A549 (cell line): Measurements from ENCODE around the gene LDLRAD3. TPM values are rescaled to one million over a fixed set of nuclear protein-coding genes. Genes with fewer than 3 reads are reported as not detected.

Experiments
- ATAC-seq, 2 experiments: fragments of 200-7000 bp in 1 of 2; fragments of >200 bp in 1 of 2; cut with Nextera tagmentation in 1 of 2; cut with Tn5 transposase in 1 of 2; 3 replicates each; pipeline versions ENCODE4 v1.8.0 to v1.9.1; 2018 to 2020; ENCODE audit warnings: mild to moderate bottlenecking in 1 of 2, moderate library complexity in 1 of 2
- CTCF ChIA-PET: fragments of 300-600 bp; sonication (Branson Sonifier 250); formaldehyde crosslinking; extraction: SDS; loops from one replicate; lab custom pipeline; 2021; ENCODE audit warnings: antibody characterized with exemption, inconsistent platforms; lab: Yijun Ruan, JAX
- POLR2A ChIA-PET: fragments of 350-600 bp; formaldehyde crosslinking; extraction: SDS; loops from one replicate; lab custom pipeline; 2021; ENCODE audit warnings: antibody characterized with exemption, inconsistent platforms; lab: Yijun Ruan, JAX
- DNase-seq, 2 experiments: peaks; one replicate each; pipeline versions ENCODE4 v3.0.0 to v3.0.0-alpha.2; 2011 to 2016; ENCODE audit warnings: low read depth in 1 of 2, low spot score in 1 of 2
- FAIRE-seq: peaks from 2 replicates; lab custom pipeline; 2011; peaks lifted over from hg19 to GRCh38; lab: Jason Lieb, UNC
- H3K27ac ChIP-seq, 2 experiments: fragments of >200 bp; sonication (Bioruptor Twin); formaldehyde crosslinking; 3 replicates each; pipeline ENCODE4 v1.5.1; 2016 to 2017
- H3K4me1 ChIP-seq: fragments of >200 bp; sonication (Bioruptor Twin); formaldehyde crosslinking; 3 replicates; pipeline ENCODE4 v1.6.1; 2016
- H3K4me2 ChIP-seq: fragments of >200 bp; sonication (Bioruptor Twin); formaldehyde crosslinking; 3 replicates; pipeline ENCODE4 v1.6.1; 2016
- H3K4me3 ChIP-seq: fragments of >200 bp; sonication (Bioruptor Twin); formaldehyde crosslinking; 3 replicates; pipeline ENCODE4 v1.5.1; 2016
- H3K9me3 ChIP-seq: fragments of >200 bp; sonication (Bioruptor Twin); formaldehyde crosslinking; 3 replicates; pipeline ENCODE4 v1.6.1; 2016
- BHLHE40 ChIP-seq: IDR thresholded peaks from 2 replicates; pipeline ENCODE4 v1.6.1; 2012; ENCODE audit warnings: low read depth, low read length, inconsistent platforms
- CBX8 ChIP-seq: fragments of 200-600 bp; sonication (generic); IDR thresholded peaks from 2 replicates; pipeline ENCODE4 v1.6.1; 2016
- CHD2 ChIP-seq: fragments of 150-350 bp; IDR thresholded peaks from 2 replicates; pipeline ENCODE4 v1.6.1; 2014; ENCODE audit warnings: low read length; ENCODE audit not compliant: partially characterized antibody
- EHMT2 ChIP-seq: fragments of 200-600 bp; sonication (generic); IDR thresholded peaks from 2 replicates; pipeline ENCODE4 v1.6.1; 2016; ENCODE audit warnings: antibody characterized with exemption, low read depth, mild to moderate bottlenecking, moderate library complexity
- EP300 ChIP-seq, 2 experiments: fragments of >200 bp; sonication (Bioruptor Twin); formaldehyde crosslinking; IDR thresholded peaks; 2 replicates in 1 of 2; 3 replicates in 1 of 2; pipeline ENCODE4 v1.6.1; 2016 to 2017
- FOSB ChIP-seq: fragments of 250-450 bp; sonication (Bioruptor Pico); IDR thresholded peaks from 2 replicates; pipeline ENCODE4 v1.5.0; 2020; ENCODE audit warnings: mild to moderate bottlenecking, moderate library complexity
- FOSL2 ChIP-seq, 2 experiments: fragments of 450-650 bp in 1 of 2; fragments of >200 bp in 1 of 2; sonication (Bioruptor Twin) in 1 of 2; formaldehyde crosslinking; IDR thresholded peaks; 2 replicates each; pipeline versions ENCODE4 v1.5.0 to v1.6.1; 2016 to 2020; ENCODE audit warnings: mild to moderate bottlenecking in 1 of 2, moderate library complexity in 1 of 2
- FOXS1 ChIP-seq: fragments of 250-450 bp; sonication (Bioruptor Pico); IDR thresholded peaks from 2 replicates; pipeline ENCODE4 v1.5.0; 2020; ENCODE audit warnings: mild to moderate bottlenecking, moderate library complexity
- GATA3 ChIP-seq: IDR thresholded peaks from 2 replicates; pipeline ENCODE4 v1.6.1; 2012; ENCODE audit warnings: borderline replicate concordance
- HDAC2 ChIP-seq: fragments of 200-600 bp; sonication (generic); IDR thresholded peaks from 2 replicates; pipeline ENCODE4 v1.6.1; 2016
- HOXB13 ChIP-seq: fragments of 250-450 bp; sonication (Bioruptor Pico); IDR thresholded peaks from 2 replicates; pipeline ENCODE4 v1.5.0; 2020; ENCODE audit warnings: low read depth, mild to moderate bottlenecking, moderate library complexity
- HOXB5 ChIP-seq: fragments of 250-450 bp; sonication (Bioruptor Pico); IDR thresholded peaks from 2 replicates; pipeline ENCODE4 v1.5.0; 2020; ENCODE audit warnings: mild to moderate bottlenecking, moderate library complexity
- JUN ChIP-seq, 2 experiments: fragments of >200 bp; sonication (Bioruptor Twin); formaldehyde crosslinking; IDR thresholded peaks; 2 replicates in 1 of 2; 3 replicates in 1 of 2; pipeline ENCODE4 v1.6.1; 2016 to 2017
- KDM1A ChIP-seq: fragments of 200-600 bp; sonication (generic); IDR thresholded peaks from 2 replicates; pipeline ENCODE4 v1.6.1; 2016; ENCODE audit warnings: low read depth, mild to moderate bottlenecking
- MAZ ChIP-seq: fragments of 150-350 bp; IDR thresholded peaks from 2 replicates; pipeline ENCODE4 v1.6.1; 2014; ENCODE audit warnings: antibody characterized with exemption, low read depth, low read length, borderline replicate concordance
- NFE2L2 ChIP-seq: fragments of 150-350 bp; conservative IDR thresholded peaks from 2 replicates; pipeline ENCODE4 v1.6.1; 2014; ENCODE audit warnings: low read length
- NPAS2 ChIP-seq: fragments of 250-450 bp; sonication (Bioruptor Pico); IDR thresholded peaks from 2 replicates; pipeline ENCODE4 v1.8.0; 2022; ENCODE audit warnings: mild to moderate bottlenecking, moderate library complexity, borderline replicate concordance
- PHF8 ChIP-seq: fragments of 200-600 bp; sonication (generic); IDR thresholded peaks from 2 replicates; pipeline ENCODE4 v1.6.1; 2016; ENCODE audit warnings: low read depth, mild to moderate bottlenecking, antibody characterized with exemption, moderate library complexity, borderline replicate concordance
- POLR2AphosphoS2 ChIP-seq: conservative IDR thresholded peaks from 2 replicates; pipeline ENCODE4 v1.6.1; 2012; ENCODE audit warnings: low read length, improper control_type of control experiment, inconsistent platforms
- RCOR1 ChIP-seq: fragments of 150-350 bp; IDR thresholded peaks from 2 replicates; pipeline ENCODE4 v1.6.1; 2014; ENCODE audit warnings: antibody characterized with exemption, low read length, low read depth
- RFX5 ChIP-seq: fragments of 450-650 bp; IDR thresholded peaks from 2 replicates; pipeline ENCODE4 v1.7.1; 2014; ENCODE audit warnings: antibody characterized with exemption, mild to moderate bottlenecking, moderate library complexity
- RNF2 ChIP-seq: fragments of 200-600 bp; sonication (generic); IDR thresholded peaks from 2 replicates; pipeline ENCODE4 v1.6.1; 2016; ENCODE audit warnings: low read depth, mild to moderate bottlenecking, antibody characterized with exemption, moderate library complexity, borderline replicate concordance
- SMC3 ChIP-seq: fragments of >200 bp; sonication (Bioruptor Twin); formaldehyde crosslinking; IDR thresholded peaks from 3 replicates; pipeline ENCODE4 v1.6.1; 2018; ENCODE audit warnings: inconsistent platforms
- TFCP2L1 ChIP-seq: fragments of 250-450 bp; sonication (Bioruptor Pico); IDR thresholded peaks from 2 replicates; pipeline ENCODE4 v1.5.0; 2021; ENCODE audit warnings: mild to moderate bottlenecking
- TP53 ChIP-seq: fragments of 250-450 bp; sonication (Bioruptor Pico); IDR thresholded peaks from 2 replicates; pipeline ENCODE4 v1.5.0; 2021; ENCODE audit warnings: mild to moderate bottlenecking, moderate library complexity
- ZFP36 ChIP-seq: fragments of 450-650 bp; IDR thresholded peaks from 2 replicates; pipeline ENCODE4 v1.6.1; 2014; ENCODE audit warnings: borderline replicate concordance; ENCODE audit not compliant: partially characterized antibody
- ZSCAN20 ChIP-seq: fragments of 250-450 bp; sonication (Bioruptor Pico); IDR thresholded peaks from 2 replicates; pipeline ENCODE4 v1.8.0; 2022; ENCODE audit warnings: mild to moderate bottlenecking, moderate library complexity
- WGBS: methylation state at CpG from one replicate; pipeline ENCODE4 v1.1.6; 2017; ENCODE audit errors: missing lambda C conversion rate; 5-methylcytosine and 5-hydroxymethylcytosine counted together
- polyA plus RNA-seq, 4 experiments: library from polyadenylated mRNA; depleted of rRNA in 3 of 4; stranded (reverse); fragments of >200 nt; fragmentation: RNase III in 1 of 4; extraction: RNeasy Plus Mini Kit Qiagen cat#74134 plus additional on column Dnase treatment in 1 of 4; gene quantifications; 2 replicates in 3 of 4; 3 replicates in 1 of 4; pipeline ENCODE4 v1.2.3, GENCODE V29; 2011 to 2017
- TF ChIP-seq, protein P1 (sequence below): fragments of 250-450 bp; sonication (Bioruptor Pico); IDR thresholded peaks from 2 replicates; pipeline ENCODE4 v1.5.0; 2021; ENCODE audit warnings: mild to moderate bottlenecking, moderate library complexity, borderline replicate concordance
- TF ChIP-seq, protein P2 (sequence below): fragments of 250-450 bp; sonication (Bioruptor Pico); IDR thresholded peaks from 2 replicates; pipeline ENCODE4 v1.5.0; 2020; ENCODE audit warnings: low read depth, mild to moderate bottlenecking, moderate library complexity
- TF ChIP-seq, protein P3 (sequence below): fragments of 450-650 bp; IDR thresholded peaks from 2 replicates; pipeline ENCODE4 v1.6.1; 2014; ENCODE audit warnings: antibody characterized with exemption

The LDLRAD3 gene
- polyA plus RNA-seq, 2 of the 4 experiments (the other 2 are of a cell fraction) = 10.5 to 13.2 TPM

DNA sequence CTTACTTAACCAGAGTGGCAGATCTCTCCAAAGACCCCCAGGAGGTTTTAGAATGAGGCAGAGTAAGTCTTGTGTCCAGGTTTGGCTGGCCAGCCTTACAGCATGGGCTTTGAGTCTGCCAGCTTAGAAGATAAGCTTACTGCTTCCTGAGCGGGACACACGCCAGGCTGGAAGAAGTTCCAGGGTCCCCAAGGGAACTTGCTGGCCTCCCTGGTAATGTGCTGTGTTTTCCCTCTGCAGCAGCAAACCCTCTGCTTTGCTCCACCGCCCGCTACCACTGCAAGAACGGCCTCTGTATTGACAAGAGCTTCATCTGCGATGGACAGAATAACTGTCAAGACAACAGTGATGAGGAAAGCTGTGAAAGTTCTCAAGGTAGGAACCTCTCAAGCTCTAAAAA, 154.2 kb downstream of the LDLRAD3 start:
- no peak for TF ChIP-seq MAZ
- no peak for TF ChIP-seq SMC3
- TF ChIP-seq RCOR1 = no peak
- no peak for TF ChIP-seq PHF8
- TF ChIP-seq RNF2 = no peak
- no peak for ATAC-seq
- ChIA-PET POLR2A (no interaction called here), CTCF (interaction anchor here (0.7 to 3.2 kb wide), 3 partner anchors 10 to 17 kb away, joined by 3 to 8 read pairs (median 4); no protein-coding TSS in a partner anchor)
- FAIRE-seq = no peak
- no peak overlapping the region for H3K4me2 ChIP-seq
- peaks cover 5% of the 10 kb centered on the region; the same call in 2 of the 3 replicates for H3K9me3 ChIP-seq
- no peak overlapping the region for H3K4me3 ChIP-seq
- H3K27ac ChIP-seq = no peak overlapping the region
- H3K4me1 ChIP-seq = peaks cover 10% of the 10 kb centered on the region; the same call in 1 of the 3 replicates
- 95% methylated on average over 4 of the region's 6 CpGs for WGBS
- DNase-seq = no peak

DNA sequence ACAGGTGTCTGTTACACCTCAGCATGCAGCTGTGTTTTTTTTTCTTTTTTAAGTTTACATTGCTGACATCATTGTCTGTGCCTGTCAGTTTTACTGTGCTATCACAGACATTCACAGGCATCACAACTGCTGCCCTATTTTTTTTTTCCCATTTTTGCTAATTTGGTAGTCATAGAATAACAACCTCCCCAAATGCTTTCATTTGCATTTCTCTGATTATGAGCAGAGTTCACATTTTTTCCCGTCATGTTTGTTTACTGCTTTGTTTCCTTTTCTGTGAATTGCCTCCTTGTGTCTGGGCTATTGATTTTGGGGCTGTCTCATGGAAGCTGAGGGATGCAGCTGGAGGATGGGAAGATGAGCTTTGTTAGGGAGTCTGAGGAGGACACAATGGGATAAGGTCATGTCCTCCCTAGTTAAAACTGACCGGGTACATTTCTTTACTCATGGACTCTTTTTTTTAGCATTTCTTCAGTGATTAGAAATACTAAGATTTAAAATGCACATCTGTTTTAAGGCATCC, 155.1 kb downstream of the LDLRAD3 start:
- Histone ChIP-seq H3K9me3 (peaks cover under 1% of the 10 kb centered on the region; the same call in 1 of the 3 replicates), H3K4me2 (no peak overlapping the region), H3K27ac (no peak overlapping the region), H3K4me1 (peaks cover 10% of the 10 kb centered on the region; the same call in 1 of the 3 replicates), H3K4me3 (no peak overlapping the region)
- CTCF ChIA-PET = interaction anchor here (0.7 to 3.2 kb wide), 4 partner anchors 11 to 277 kb away, joined by 3 to 8 read pairs (median 4); no protein-coding TSS in a partner anchor
- TF ChIP-seq ZFP36 (no peak), NPAS2 (no peak), FOSL2 (IDR thresholded peaks at IDR 0.05) (no peak), FOSL2 (CRISPR knock-in tag; IDR thresholded peaks at IDR 0.05) (no peak), KDM1A (no peak), POLR2AphosphoS2 (no peak), HOXB5 (CRISPR knock-in tag) (no peak), CHD2 (no peak), FOXS1 (CRISPR knock-in tag) (no peak), SMC3 (no peak), HOXB13 (CRISPR knock-in tag) (no peak), RFX5 (no peak)
- POLR2A ChIA-PET = no interaction called here
- WGBS = 88% methylated on average over 2 of the region's 2 CpGs
- ATAC-seq (no peak), DNase-seq (no peak), FAIRE-seq (no peak)

DNA sequence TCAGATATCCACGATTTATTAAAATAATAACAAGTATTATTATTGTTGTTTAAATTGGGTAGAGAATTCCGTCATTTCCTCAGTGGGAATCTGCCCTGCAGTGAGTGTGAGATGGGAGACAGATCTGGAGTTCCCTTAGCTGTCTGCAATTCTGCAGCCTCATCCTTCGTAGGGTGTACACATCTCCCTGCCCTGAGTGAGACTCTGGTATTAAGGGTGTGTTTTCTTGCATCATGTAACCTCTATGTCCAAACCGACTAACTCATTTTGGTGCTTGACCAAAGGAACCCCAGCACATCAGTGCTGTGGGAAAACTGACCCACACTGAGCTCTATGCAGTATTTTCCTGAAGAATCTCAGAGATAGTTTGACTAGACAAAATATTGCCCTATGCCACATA, 157.6 kb downstream of the LDLRAD3 start:
- CTCF ChIA-PET = interaction anchor here (1.3 to 1.5 kb wide), 2 partner anchors 33 to 392 kb away, joined by 3 to 4 read pairs; no protein-coding TSS in a partner anchor

More for the DNA sequence above, 157.6 kb downstream of the LDLRAD3 start:
- no peak for TF ChIP-seq FOSB (CRISPR knock-in tag)
- TF ChIP-seq HDAC2 = no peak
- TF ChIP-seq NPAS2 = no peak
- TF ChIP-seq FOXS1 (CRISPR knock-in tag) = no peak
- no peak for TF ChIP-seq EP300 (IDR thresholded peaks at IDR 0.05)
- no peak for TF ChIP-seq EHMT2
- TF ChIP-seq ZSCAN20 = no peak
- no peak for TF ChIP-seq GATA3
- TF ChIP-seq RNF2 = no peak
- no peak for TF ChIP-seq NFE2L2
- no peak for TF ChIP-seq CBX8
- TF ChIP-seq, protein P1, sequence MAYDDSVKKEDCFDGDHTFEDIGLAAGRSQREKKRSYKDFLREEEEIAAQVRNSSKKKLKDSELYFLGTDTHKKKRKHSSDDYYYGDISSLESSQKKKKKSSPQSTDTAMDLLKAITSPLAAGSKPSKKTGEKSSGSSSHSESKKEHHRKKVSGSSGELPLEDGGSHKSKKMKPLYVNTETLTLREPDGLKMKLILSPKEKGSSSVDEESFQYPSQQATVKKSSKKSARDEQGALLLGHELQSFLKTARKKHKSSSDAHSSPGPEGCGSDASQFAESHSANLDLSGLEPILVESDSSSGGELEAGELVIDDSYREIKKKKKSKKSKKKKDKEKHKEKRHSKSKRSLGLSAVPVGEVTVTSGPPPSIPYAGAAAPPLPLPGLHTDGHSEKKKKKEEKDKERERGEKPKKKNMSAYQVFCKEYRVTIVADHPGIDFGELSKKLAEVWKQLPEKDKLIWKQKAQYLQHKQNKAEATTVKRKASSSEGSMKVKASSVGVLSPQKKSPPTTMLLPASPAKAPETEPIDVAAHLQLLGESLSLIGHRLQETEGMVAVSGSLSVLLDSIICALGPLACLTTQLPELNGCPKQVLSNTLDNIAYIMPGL (CRISPR knock-in tag) = no peak
- TF ChIP-seq TP53 (CRISPR knock-in tag) = no peak
- TF ChIP-seq BHLHE40 = no peak
- TF ChIP-seq, protein P2, sequence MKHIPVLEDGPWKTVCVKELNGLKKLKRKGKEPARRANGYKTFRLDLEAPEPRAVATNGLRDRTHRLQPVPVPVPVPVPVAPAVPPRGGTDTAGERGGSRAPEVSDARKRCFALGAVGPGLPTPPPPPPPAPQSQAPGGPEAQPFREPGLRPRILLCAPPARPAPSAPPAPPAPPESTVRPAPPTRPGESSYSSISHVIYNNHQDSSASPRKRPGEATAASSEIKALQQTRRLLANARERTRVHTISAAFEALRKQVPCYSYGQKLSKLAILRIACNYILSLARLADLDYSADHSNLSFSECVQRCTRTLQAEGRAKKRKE = no peak
- TF ChIP-seq JUN (IDR thresholded peaks at IDR 0.05) = no peak
- no peak for TF ChIP-seq ZFP36
- TF ChIP-seq, protein P3, sequence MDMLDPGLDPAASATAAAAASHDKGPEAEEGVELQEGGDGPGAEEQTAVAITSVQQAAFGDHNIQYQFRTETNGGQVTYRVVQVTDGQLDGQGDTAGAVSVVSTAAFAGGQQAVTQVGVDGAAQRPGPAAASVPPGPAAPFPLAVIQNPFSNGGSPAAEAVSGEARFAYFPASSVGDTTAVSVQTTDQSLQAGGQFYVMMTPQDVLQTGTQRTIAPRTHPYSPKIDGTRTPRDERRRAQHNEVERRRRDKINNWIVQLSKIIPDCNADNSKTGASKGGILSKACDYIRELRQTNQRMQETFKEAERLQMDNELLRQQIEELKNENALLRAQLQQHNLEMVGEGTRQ = no peak
- no peak for TF ChIP-seq SMC3
- no peak for TF ChIP-seq TFCP2L1 (CRISPR knock-in tag)
- Histone ChIP-seq H3K9me3 (no peaks in the 10 kb centered on the region), H3K4me1 (peaks cover 10% of the 10 kb centered on the region; the same call in 1 of the 3 replicates), H3K4me2 (no peak overlapping the region), H3K27ac (no peak overlapping the region), H3K4me3 (no peak overlapping the region)
- ATAC-seq (no peak), FAIRE-seq (no peak), DNase-seq (no peak)
- POLR2A ChIA-PET = no interaction called here
- 91% methylated on average over 4 of the region's 4 CpGs for WGBS
